Activated CD4-positive, alpha-beta T cell treated with anti-CD3 and anti-CD28 coated beads for 4 hours (primary cell): ENCODE results near the gene CRISPLD2.
"Not testable (repeated sequence)": the region's sequence is repeated elsewhere in the genome, so short reads cannot be mapped to it uniquely, and the experiment has no call there.

Experiments used
- DNase-seq, 2 donors: peaks; one replicate each; pipeline ENCODE4 v3.0.0-alpha.2; 2020

CRISPLD2 gene

GRCh38 chr16:84842516-84843148 lies 22.8 kb downstream of the CRISPLD2 start:
- no peak for DNase-seq

DNA sequence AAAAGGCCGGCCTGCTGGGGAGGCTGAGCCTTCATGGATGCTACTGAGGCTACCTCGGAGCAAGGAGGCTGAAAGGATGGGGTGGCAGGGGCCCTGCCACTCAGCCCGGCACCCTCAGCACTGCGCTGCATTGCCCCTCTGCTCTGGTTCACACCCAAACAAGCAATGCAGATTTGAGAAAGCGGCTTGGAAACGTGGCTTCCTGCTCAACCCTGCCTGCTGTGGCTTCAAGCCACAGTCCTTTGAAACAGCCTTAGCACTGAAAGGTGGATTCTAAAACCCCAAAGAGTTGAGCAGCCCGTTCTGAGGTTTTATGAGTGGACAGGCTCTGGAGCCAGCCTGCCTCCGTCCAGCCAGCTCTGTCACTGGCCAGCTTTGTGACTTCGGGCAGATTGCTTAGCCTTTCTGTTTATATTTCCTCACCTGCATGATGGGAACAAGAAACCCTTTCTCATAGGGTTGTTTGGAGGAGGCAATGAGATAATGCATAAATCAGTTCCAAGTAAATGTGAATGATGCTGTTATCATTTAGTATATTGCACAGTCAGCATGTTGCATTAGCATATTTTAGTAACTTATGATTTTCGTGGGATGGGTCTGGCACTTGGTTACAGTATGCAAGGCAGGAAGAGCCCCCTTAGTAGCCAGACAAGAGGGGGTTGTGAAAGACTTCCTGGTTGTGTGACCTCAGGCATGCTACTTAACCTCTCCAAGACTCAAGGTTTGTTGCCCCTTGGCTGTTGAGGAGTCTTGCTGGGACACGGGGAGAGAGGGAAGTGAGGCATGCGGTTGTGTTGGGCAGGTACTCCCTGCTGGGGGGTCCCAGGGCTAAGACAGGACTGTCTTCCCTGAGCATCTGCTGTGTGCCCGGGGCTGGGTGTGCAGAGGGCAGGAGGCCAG lies 23.6 kb downstream of the CRISPLD2 start:
- no peak for DNase-seq

DNA sequence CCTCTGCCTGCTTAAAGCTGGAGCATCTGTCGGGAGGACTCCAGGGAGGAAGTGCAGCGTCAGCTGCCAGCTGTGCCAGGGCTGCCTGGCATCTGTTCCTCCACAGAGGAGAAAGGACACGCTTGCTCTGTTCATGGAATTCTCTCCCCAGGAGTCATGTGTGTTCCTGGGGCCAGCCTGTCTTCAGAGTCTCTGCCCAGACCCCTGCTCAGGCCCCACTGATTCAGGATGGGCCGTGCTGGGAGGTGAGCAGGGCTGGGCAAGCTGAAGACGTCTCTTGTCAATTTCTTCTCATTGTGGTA lies 24.2 kb downstream of the CRISPLD2 start:
- DNase-seq: no peak

- no peak for DNase-seq
These were observed 25.0 kb downstream of the CRISPLD2 start for GRCh38 chr16:84844559-84845495.

- no peak for DNase-seq
These were observed 25.8 kb downstream of the CRISPLD2 start for GRCh38 chr16:84845496-84846002.

GRCh38 chr16:84847564-84848355 lies 28.0 kb downstream of the CRISPLD2 start:
- no peak for DNase-seq

DNA sequence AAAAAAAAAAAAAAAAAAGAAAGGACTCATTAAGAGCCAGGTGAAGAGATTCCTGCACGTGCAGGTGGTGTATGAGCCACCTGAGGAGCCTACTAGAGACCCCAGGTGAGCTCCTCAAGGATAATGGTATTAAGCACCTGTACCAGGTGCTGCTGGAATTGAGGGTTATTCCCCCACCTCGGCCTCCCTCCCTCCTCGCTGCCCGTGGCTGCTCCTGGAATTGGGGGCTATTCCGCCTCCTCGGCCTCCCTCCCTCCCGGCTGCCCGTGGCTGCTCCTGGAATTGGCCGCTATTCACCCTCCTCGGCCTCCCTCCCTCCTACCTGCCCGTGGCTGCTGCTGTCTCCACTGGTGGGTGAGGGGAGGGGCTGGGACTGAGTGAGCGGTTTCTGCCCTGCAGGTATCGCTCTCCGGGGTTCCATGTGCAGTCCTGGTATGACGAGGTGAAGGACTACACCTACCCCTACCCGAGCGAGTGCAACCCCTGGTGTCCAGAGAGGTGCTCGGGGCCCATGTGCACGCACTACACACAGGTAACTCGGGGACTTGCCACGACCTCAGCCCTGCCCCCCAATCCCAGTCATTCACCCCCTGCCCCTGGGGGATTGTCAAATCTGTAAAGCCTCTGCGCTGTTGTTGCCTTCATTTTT lies 29.3 kb downstream of the CRISPLD2 start:
- DNase-seq: no peak

DNA sequence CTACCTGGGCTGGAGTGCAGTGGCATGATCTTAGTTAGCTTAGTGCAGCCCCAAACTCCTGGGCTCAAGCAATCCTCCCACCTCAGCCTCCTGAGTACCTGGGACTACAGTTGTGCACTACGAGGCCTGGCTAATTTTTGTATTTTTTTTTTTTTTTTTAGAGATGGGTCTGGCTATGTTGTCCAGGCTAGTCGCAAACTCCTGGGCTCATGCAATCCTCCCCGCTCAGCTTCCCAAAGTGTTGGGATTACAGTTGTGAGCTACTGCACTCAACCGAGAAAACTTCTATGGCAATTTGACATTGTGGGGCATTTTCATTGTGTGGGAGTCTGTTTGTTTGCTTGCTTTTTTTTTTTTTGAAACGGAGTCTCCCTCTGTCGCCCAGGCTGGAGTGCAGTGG lies 30.0 kb downstream of the CRISPLD2 start:
- no peak for DNase-seq

- DNase-seq: no peak
These were observed 30.9 kb downstream of the CRISPLD2 start for GRCh38 chr16:84850714-84851113.

DNA sequence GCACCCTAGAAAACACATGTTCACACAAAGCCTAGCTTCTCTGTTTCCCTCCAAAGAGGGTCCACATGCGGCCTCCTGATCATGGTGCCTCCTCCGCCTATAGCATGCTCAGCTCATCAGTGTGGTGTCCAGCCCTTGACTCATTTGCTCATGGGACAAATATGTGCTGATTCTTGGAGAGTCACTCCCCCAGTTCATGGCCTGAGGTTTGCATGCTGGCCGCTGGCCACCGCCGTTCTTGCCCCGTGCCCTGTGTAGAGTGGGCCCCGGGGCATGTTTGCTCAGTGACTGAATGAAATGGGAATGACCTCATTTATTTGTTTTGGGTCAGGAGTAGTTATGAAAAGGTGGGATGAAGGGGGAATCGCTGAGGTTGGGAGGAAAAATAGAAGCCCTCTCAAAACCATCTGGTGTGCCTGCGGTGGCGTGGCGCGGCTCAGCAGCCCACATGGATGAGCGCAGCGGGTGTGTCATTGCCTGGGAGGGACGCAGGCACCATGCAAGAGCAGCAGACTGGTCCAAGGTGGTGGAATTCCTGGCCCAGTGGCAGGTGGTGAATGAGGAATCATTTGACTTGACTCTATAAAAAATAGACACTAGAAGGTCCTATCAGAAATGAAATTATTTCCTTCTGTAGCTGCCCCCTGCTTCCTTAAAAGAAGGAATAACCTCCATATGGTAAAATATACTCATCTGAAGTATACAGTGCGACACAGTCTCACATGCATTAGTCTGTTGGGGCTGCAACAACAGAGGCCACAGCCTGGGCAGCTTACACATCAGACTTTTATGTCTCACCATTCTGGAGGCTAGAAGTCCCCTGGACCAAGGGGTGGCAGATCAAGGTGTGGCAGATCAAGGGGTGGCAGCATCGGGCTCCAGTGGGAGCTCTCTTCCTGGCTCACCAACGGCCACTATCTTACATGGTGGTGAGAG lies 31.7 kb downstream of the CRISPLD2 start:
- no peak for DNase-seq

- no peak for DNase-seq
These were observed 33.7 kb downstream of the CRISPLD2 start for GRCh38 chr16:84853534-84853933.

GRCh38 chr16:84854759-84855158 lies 35.0 kb downstream of the CRISPLD2 start:
- no peak for DNase-seq

DNA sequence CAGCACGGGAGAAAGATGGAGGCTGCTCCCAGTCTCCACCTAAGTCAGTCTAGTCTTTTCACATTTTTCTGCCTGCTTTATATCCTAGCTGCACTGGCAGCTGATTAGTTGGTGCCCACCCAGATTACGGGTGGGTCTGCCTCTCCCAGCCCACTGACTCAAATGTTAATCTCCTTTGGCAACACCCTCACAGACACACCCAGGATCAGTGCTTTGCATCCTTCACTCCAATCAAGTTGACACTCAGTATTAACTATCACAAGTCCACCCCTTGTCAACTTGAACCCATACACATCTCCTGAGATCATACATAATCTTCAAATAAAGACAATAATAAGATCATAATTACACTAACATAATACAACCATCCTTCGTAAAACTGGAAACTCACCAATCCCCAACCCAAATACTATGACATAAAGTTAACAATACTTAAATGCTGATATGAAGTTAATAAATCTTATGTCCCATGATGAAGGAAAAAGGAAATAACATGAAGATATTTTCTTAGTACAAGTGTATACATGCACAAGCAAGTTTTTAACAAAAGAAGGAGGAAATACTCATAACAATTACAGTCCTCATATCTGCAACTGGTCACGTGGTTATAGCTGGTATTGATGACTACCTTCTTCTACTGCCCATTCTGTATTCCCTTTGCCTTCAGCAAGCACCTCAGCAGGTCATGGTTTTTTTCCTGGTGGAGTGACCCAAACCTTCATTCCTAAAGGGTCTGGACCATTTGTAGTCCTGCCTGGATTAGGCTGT lies 35.8 kb downstream of the CRISPLD2 start:
- DNase-seq: not testable (repeated sequence)

- not testable (repeated sequence) for DNase-seq
These were observed 36.4 kb downstream of the CRISPLD2 start for GRCh38 chr16:84856203-84856581.

DNA sequence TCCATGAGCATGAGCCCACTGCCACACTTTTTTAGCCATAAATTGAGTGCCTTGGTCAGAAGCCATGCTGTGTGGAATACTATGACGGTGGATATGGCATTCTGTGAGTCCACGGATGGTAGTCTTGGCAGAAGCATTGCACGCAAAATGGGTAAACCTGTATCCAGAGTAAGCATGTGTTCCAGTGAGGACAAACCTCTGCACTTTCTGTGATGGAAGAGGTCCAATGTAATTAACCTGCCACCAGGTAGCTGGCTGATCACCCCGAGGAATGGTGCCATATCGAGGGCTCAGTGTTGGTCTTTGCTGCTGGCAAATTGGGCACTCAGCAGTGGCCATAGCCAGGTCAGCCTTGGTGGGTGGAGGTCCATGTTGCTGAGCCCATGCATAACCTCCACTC lies 37.0 kb downstream of the CRISPLD2 start:
- DNase-seq: not testable (repeated sequence)

GRCh38 chr16:84859681-84860080 lies 39.9 kb downstream of the CRISPLD2 start:
- DNase-seq: no peak

GRCh38 chr16:84860383-84860782 lies 40.6 kb downstream of the CRISPLD2 start:
- no peak for DNase-seq

DNA sequence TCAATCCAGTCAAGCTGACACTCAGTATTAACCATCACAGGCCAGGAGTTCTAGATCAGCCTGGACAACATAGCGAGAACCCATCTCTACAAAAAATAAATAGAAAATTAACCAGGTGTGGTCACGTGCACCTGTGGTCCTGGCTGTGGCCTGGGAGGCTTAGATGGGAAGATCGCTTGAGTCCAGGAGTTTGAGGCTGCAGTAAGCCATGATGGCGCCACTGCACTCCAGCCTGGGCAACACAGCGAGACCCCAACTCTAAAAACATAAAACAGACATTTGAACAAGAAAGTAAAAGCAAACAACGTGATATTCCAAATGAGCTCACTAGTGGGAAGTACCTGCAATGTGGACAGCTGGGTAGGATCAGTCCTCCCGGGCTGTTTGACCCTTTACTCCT lies 41.9 kb downstream of the CRISPLD2 start:
- DNase-seq: no peak

DNA sequence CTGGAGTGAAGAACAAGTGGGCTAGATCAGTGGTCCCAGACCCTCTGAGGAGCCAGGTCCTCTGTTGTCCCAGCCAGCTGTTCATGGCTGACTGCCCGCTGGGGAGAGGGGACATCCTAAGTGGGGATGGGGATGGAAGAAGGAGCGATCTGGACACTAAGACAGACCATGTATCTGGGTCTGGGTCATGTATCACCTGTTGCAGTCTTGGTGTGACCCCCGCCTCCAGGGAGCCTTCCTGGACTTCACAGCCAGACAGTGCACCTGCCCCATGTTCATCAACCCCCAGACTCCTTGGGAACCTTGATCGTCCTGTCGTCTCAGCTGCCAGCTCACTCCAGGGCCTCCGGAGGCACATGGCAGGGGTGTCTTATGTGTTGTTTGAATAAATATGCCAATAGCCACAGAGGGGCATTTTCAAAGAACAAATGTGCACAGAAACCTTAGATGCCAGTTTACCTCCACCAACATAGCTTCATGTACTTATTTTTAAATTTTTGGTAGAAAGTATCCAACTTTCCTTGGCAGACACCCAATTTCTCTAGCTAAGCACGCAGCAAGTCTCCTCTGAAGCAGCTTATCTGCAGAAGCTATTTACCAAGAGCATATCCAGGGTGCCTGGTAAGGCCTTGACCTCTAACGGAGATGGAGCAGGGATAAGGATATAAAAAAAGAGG lies 43.2 kb downstream of the CRISPLD2 start:
- DNase-seq: no peak
